ENCODE measurements around the gene HSPA1A. TPM values are rescaled to one million over a fixed set of nuclear protein-coding genes. Genes with fewer than 3 reads are reported as not detected.

HSPA1A gene
- total and polyA plus RNA-seq, 8 donors = 64.3 to 205 (median 96.5) TPM

- intact Hi-C loops (cut with DNase I) = no loop called here
- ATAC-seq = no peak
- Histone ChIP-seq H3K4me3 (no peak overlapping the region), H3K4me1 (peaks cover 7 to 24% of the 10 kb centered on the region in 2 donors), H3K36me3 (peaks cover 0 to 23% of the 10 kb centered on the region in 2 donors), H3K27ac (no peak overlapping the region), H3K9me3 (no peaks in the 10 kb centered on the region), H3K27me3 (no peaks in the 10 kb centered on the region)
- peak in 1 of 4 donors; percentile 32 for DNase-seq
- no peak for TF ChIP-seq CTCF (IDR thresholded peaks at IDR 0.05)
Measured at GRCh38 chr6:31775184-31775583, 40.2 kb upstream of the HSPA1A start.

- DNase-seq = peak in 1 of 4 donors; percentile 72
- H3K9me3 ChIP-seq = no peaks in the 10 kb centered on the region
- H3K4me3 ChIP-seq = no peak overlapping the region
- peaks cover 0 to 30% of the 10 kb centered on the region in 2 donors for H3K36me3 ChIP-seq
- H3K27me3 ChIP-seq = no peaks in the 10 kb centered on the region
- intact Hi-C loops (cut with DNase I) = no loop called here
- no peak for TF ChIP-seq CTCF (IDR thresholded peaks at IDR 0.05)
- ATAC-seq = no peak
- H3K27ac ChIP-seq = no peak overlapping the region
- H3K4me1 ChIP-seq = peaks cover 7 to 24% of the 10 kb centered on the region in 2 donors
Measured at GRCh38 chr6:31775633-31776484, 39.5 kb upstream of the HSPA1A start.

- no peak for TF ChIP-seq CTCF (IDR thresholded peaks at IDR 0.05)
- ATAC-seq = peak; percentile 52
- intact Hi-C loops (cut with DNase I) = no loop called here
- Histone ChIP-seq H3K27ac (peak overlapping the region; percentile 44 to 53), H3K4me1 (peaks cover 7 to 24% of the 10 kb centered on the region in 2 donors), H3K27me3 (no peaks in the 10 kb centered on the region), H3K9me3 (no peaks in the 10 kb centered on the region), H3K4me3 (peak overlapping the region in 1 of 2 donors; percentile 3), H3K36me3 (peaks cover 0 to 36% of the 10 kb centered on the region in 2 donors)
- peak in 1 of 4 donors; percentile 65 for DNase-seq
Measured at GRCh38 chr6:31776485-31776988, 38.8 kb upstream of the HSPA1A start.

GRCh38 chr6:31776989-31777666 is 38.2 kb upstream of the HSPA1A start, which contains the start of gene VWA7:
TSS of gene VWA7 (minus strand) at chr6:31777328. CDS start at chr6:31776779, 549 bp downstream.
- peak within 1 kb of the TSS in 1 of 2 donors; percentile 3 for H3K4me3 ChIP-seq
- ATAC-seq (peak; percentile 86), DNase-seq (peak in 3 of 4 donors; percentile 77 to 93 (median 89))
- peak within 1 kb of the TSS; percentile 44 to 53 for H3K27ac ChIP-seq
- intact Hi-C loops (cut with DNase I) = no loop called here
- no peaks in the 10 kb centered on the region for H3K9me3 ChIP-seq
- peaks cover 0 to 42% of the 10 kb centered on the region in 2 donors for H3K36me3 ChIP-seq
- peaks cover 7 to 24% of the 10 kb centered on the region in 2 donors for H3K4me1 ChIP-seq
- TF ChIP-seq CTCF (IDR thresholded peaks at IDR 0.05) = no peak
- no peaks in the 10 kb centered on the region for H3K27me3 ChIP-seq

- Histone ChIP-seq H3K27ac (peak overlapping the region in 1 of 2 donors; percentile 44), H3K9me3 (no peaks in the 10 kb centered on the region), H3K36me3 (peaks cover 0 to 48% of the 10 kb centered on the region in 2 donors), H3K4me3 (no peak overlapping the region), H3K27me3 (no peaks in the 10 kb centered on the region), H3K4me1 (peaks cover 7 to 24% of the 10 kb centered on the region in 2 donors)
- intact Hi-C loops (cut with DNase I) = no loop called here
- ATAC-seq (no peak), DNase-seq (no peak)
- no peak for TF ChIP-seq CTCF (IDR thresholded peaks at IDR 0.05)
Measured at GRCh38 chr6:31777667-31778050, 37.7 kb upstream of the HSPA1A start.
